Kidney epithelial cell (primary cell): ENCODE results near the gene PIK3CB. TPM values are rescaled to one million over a fixed set of nuclear protein-coding genes. Genes with fewer than 3 reads are reported as not detected.

Experiments
- DNase-seq: peaks from one replicate; pipeline ENCODE4 v3.0.0-alpha.2; 2010; ENCODE audit warnings: low read depth
- H3K27me3 ChIP-seq: 2 replicates; pipeline ENCODE4 v1.6.0; 2011; ENCODE audit warnings: low read length; ENCODE audit not compliant: control insufficient read depth, insufficient read depth
- H3K36me3 ChIP-seq: 2 replicates; pipeline ENCODE4 v1.5.1; 2011; ENCODE audit warnings: low read length; ENCODE audit not compliant: control insufficient read depth, insufficient read depth
- H3K4me3 ChIP-seq: 2 replicates; pipeline ENCODE4 v1.5.1; 2011; ENCODE audit warnings: low read depth, mild to moderate bottlenecking, control low read depth, low read length
- CTCF ChIP-seq: IDR thresholded peaks from 2 replicates; pipeline ENCODE4 v1.5.1; 2011; ENCODE audit warnings: mild to moderate bottlenecking, moderate library complexity, low read length, control low read depth, inconsistent platforms; ENCODE audit not compliant: insufficient read depth, poor library complexity, severe bottlenecking
- total RNA-seq: library from RNA; depleted of rRNA; stranded (reverse); fragments of >200 nt; gene quantifications from 2 replicates; pipeline ENCODE4 v1.2.3, GENCODE V29; 2015

PIK3CB gene
- total RNA-seq, 1 donor from 2014 or later: 14.5 TPM

GRCh38 chr3:138718849-138719248, 115.9 kb downstream of the PIK3CB start:
- H3K27me3 ChIP-seq: no peaks in the 10 kb centered on the region
- no peak for TF ChIP-seq CTCF
- no peaks in the 10 kb centered on the region for H3K36me3 ChIP-seq
- DNase-seq: no peak
- H3K4me3 ChIP-seq: no peak overlapping the region

GRCh38 chr3:138717348-138717747, 117.4 kb downstream of the PIK3CB start:
- Histone ChIP-seq H3K4me3 (no peak overlapping the region), H3K36me3 (no peaks in the 10 kb centered on the region), H3K27me3 (no peaks in the 10 kb centered on the region)
- TF ChIP-seq CTCF: no peak
- no peak for DNase-seq

- DNase-seq: no peak
- no peak for TF ChIP-seq CTCF
Measured at GRCh38 chr3:138712086-138712485, 122.6 kb downstream of the PIK3CB start.

GRCh38 chr3:138705675-138706074, 129.1 kb downstream of the PIK3CB start:
- Histone ChIP-seq H3K27me3 (no peaks in the 10 kb centered on the region), H3K36me3 (no peaks in the 10 kb centered on the region), H3K4me3 (no peak overlapping the region)
- no peak for TF ChIP-seq CTCF
- DNase-seq: no peak

More at GRCh38 chr3:138712086-138712485, 122.6 kb downstream of the PIK3CB start:
- H3K27me3 ChIP-seq: no peaks in the 10 kb centered on the region
- no peaks in the 10 kb centered on the region for H3K36me3 ChIP-seq
- no peak overlapping the region for H3K4me3 ChIP-seq

GRCh38 chr3:138696666-138697370, 137.9 kb downstream of the PIK3CB start:
- Histone ChIP-seq H3K4me3 (no peak overlapping the region), H3K27me3 (no peaks in the 10 kb centered on the region), H3K36me3 (no peaks in the 10 kb centered on the region)
- no peak for TF ChIP-seq CTCF
- DNase-seq: no peak
